PC-3 (cell line): Measurements from ENCODE around the gene FANCL. TPM values are rescaled to one million over a fixed set of nuclear protein-coding genes. Genes with fewer than 3 reads are reported as not detected.

Experiments
- ATAC-seq: fragments of 200-7000 bp; cut with Tn5 transposase; 2 replicates; pipeline ENCODE4 v1.9.1; 2020; ENCODE audit warnings: mild to moderate bottlenecking, moderate library complexity
- BruUV-seq: library from RNA; stranded (reverse); fragments of 400-500 nt; replicated peaks from 2 replicates; lab custom pipeline; 2021; lab: Mats Ljungman, UMichigan
- CTCF ChIA-PET: fragments of 300-600 bp; sonication (Branson Sonifier 250); formaldehyde crosslinking; loops from one replicate; lab custom pipeline; 2022; ENCODE audit warnings: antibody characterized with exemption; lab: Charles Lee
- POLR2A ChIA-PET: fragments of 300-600 bp; sonication (Branson Sonifier 250); formaldehyde crosslinking; loops from one replicate; lab custom pipeline; 2022; ENCODE audit warnings: antibody characterized with exemption; ENCODE audit not compliant: unreplicated experiment; lab: Charles Lee
- DNase-seq: peaks from one replicate; pipeline ENCODE4 v3.0.0-alpha.2; 2015
- H2AFZ ChIP-seq: fragments of 300-600 bp; sonication (generic); 2 replicates; pipeline ENCODE4 v1.6.0; 2016; ENCODE audit warnings: antibody characterized with exemption, low read length
- H3F3A ChIP-seq: fragments of 300-600 bp; sonication (generic); one replicate; pipeline ENCODE4 v1.6.0; 2017; ENCODE audit warnings: antibody characterized with exemption, low read length, control low read depth, mild to moderate bottlenecking; ENCODE audit not compliant: unreplicated experiment
- H3K27ac ChIP-seq: fragments of 300-600 bp; sonication (generic); 2 replicates; pipeline ENCODE4 v1.5.1; 2016; ENCODE audit warnings: mild to moderate bottlenecking, low read length
- H3K27me3 ChIP-seq: fragments of 300-600 bp; sonication (generic); 2 replicates; pipeline ENCODE4 v1.6.1; 2016; ENCODE audit warnings: low read length, mixed read lengths
- H3K36me3 ChIP-seq: fragments of 300-600 bp; sonication (generic); 2 replicates; pipeline ENCODE4 v1.6.1; 2016; ENCODE audit warnings: low read depth, mixed run types, low read length, mixed read lengths
- H3K4me1 ChIP-seq: fragments of 300-600 bp; sonication (generic); 2 replicates; pipeline ENCODE4 v1.5.1; 2016; ENCODE audit warnings: low read length; ENCODE audit not compliant: insufficient read depth
- H3K4me2 ChIP-seq: fragments of 300-600 bp; sonication (generic); 2 replicates; pipeline ENCODE4 v1.6.0; 2016; ENCODE audit warnings: low read length
- H3K4me3 ChIP-seq: fragments of 300-600 bp; sonication (generic); 2 replicates; pipeline ENCODE4 v1.5.1; 2016; ENCODE audit warnings: mild to moderate bottlenecking, low read length, mixed read lengths
- H3K79me2 ChIP-seq: fragments of 300-600 bp; sonication (generic); 2 replicates; pipeline ENCODE4 v1.6.1; 2017; ENCODE audit warnings: low read length, mixed read lengths
- H3K9ac ChIP-seq: fragments of 300-600 bp; sonication (generic); 2 replicates; pipeline ENCODE4 v1.6.0; 2016; ENCODE audit warnings: mild to moderate bottlenecking, low read length
- H3K9me2 ChIP-seq: fragments of 300-600 bp; sonication (generic); replicated peaks from 2 replicates; pipeline ENCODE4 v1.6.1; 2016; ENCODE audit warnings: mixed run types, low read length, mixed read lengths
- H3K9me3 ChIP-seq: fragments of 300-600 bp; sonication (generic); 2 replicates; pipeline ENCODE4 v1.6.1; 2016; ENCODE audit warnings: low read length, mixed read lengths
- H4K20me1 ChIP-seq: fragments of 300-600 bp; sonication (generic); 2 replicates; pipeline ENCODE4 v1.6.1; 2016; ENCODE audit warnings: low read length, mixed read lengths
- EZH2 ChIP-seq: fragments of 300-600 bp; sonication (generic); IDR thresholded peaks from one replicate; pipeline ENCODE4 v1.6.1; 2017; ENCODE audit warnings: antibody characterized with exemption, mild to moderate bottlenecking, low read length; ENCODE audit not compliant: unreplicated experiment
- EZH2phosphoT487 ChIP-seq: fragments of 300-600 bp; sonication (generic); IDR thresholded peaks from 2 replicates; pipeline ENCODE4 v1.6.1; 2018; ENCODE audit warnings: mild to moderate bottlenecking, antibody characterized with exemption, low read length, borderline replicate concordance
- intact Hi-C: fragments of 100-400 bp; cut with micrococcal nuclease; formaldehyde crosslinking; loops from 2 replicates; pipeline ENCODE4 v1.9.0; 2023
- total RNA-seq: library from RNA; depleted of rRNA; stranded (reverse); fragments of >200 nt; gene quantifications from 2 replicates; pipeline ENCODE4 v1.2.3, GENCODE V29; 2014
- TF ChIP-seq, protein P1 (sequence below): fragments of 300-600 bp; sonication (generic); conservative IDR thresholded peaks from 2 replicates; pipeline ENCODE4 v1.5.1; 2017; ENCODE audit warnings: antibody characterized with exemption, low read depth, mild to moderate bottlenecking, low read length

Gene FANCL
- total RNA-seq, 1 experiment from 2014 or later: 18.0 TPM

DNA sequence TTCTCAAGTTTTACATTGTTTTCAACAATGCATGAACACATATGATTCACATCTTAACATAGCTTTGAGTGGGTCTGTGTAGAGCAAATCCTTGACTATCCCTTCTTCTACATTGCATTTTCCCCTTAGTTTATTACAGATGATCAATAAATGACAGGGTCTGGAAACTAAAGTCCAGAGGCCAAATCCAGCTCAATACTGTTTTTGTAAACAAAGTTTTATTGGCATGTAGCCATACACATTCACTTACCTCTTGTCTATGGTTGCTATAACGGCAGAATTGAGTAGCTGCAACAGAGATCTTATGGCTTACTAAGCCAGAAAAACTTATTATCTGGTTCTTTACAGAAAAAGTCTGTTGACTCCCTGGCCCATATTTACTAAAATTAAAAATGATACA, 12.8 kb downstream of the FANCL start:
- H2AFZ ChIP-seq: no peak overlapping the region
- H4K20me1 ChIP-seq: peaks cover 4% of the 10 kb centered on the region; the same call in 1 of the 2 replicates
- ChIA-PET POLR2A (no interaction called here), CTCF (no interaction called here)
- H3K27ac ChIP-seq: no peak overlapping the region
- H3K4me1 ChIP-seq: no peaks in the 10 kb centered on the region
- no peak overlapping the region for H3K4me2 ChIP-seq
- H3K79me2 ChIP-seq: peaks cover 34% of the 10 kb centered on the region
- H3K9me3 ChIP-seq: no peaks in the 10 kb centered on the region
- H3K4me3 ChIP-seq: no peak overlapping the region
- BruUV-seq: no TSS peak
- H3F3A ChIP-seq: no peaks in the 10 kb centered on the region
- ATAC-seq (no peak), DNase-seq (no peak)
- TF ChIP-seq EZH2 (no peak), EZH2phosphoT487 (no peak)
- TF ChIP-seq, protein P1, sequence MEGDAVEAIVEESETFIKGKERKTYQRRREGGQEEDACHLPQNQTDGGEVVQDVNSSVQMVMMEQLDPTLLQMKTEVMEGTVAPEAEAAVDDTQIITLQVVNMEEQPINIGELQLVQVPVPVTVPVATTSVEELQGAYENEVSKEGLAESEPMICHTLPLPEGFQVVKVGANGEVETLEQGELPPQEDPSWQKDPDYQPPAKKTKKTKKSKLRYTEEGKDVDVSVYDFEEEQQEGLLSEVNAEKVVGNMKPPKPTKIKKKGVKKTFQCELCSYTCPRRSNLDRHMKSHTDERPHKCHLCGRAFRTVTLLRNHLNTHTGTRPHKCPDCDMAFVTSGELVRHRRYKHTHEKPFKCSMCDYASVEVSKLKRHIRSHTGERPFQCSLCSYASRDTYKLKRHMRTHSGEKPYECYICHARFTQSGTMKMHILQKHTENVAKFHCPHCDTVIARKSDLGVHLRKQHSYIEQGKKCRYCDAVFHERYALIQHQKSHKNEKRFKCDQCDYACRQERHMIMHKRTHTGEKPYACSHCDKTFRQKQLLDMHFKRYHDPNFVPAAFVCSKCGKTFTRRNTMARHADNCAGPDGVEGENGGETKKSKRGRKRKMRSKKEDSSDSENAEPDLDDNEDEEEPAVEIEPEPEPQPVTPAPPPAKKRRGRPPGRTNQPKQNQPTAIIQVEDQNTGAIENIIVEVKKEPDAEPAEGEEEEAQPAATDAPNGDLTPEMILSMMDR: no peak
- no peak overlapping the region for H3K9ac ChIP-seq
- H3K9me2 ChIP-seq: no peaks in the 10 kb centered on the region
- H3K36me3 ChIP-seq: peaks cover 6% of the 10 kb centered on the region; the same call in 1 of the 2 replicates
- no peaks in the 10 kb centered on the region for H3K27me3 ChIP-seq
- intact Hi-C loops: no loop called here

DNA sequence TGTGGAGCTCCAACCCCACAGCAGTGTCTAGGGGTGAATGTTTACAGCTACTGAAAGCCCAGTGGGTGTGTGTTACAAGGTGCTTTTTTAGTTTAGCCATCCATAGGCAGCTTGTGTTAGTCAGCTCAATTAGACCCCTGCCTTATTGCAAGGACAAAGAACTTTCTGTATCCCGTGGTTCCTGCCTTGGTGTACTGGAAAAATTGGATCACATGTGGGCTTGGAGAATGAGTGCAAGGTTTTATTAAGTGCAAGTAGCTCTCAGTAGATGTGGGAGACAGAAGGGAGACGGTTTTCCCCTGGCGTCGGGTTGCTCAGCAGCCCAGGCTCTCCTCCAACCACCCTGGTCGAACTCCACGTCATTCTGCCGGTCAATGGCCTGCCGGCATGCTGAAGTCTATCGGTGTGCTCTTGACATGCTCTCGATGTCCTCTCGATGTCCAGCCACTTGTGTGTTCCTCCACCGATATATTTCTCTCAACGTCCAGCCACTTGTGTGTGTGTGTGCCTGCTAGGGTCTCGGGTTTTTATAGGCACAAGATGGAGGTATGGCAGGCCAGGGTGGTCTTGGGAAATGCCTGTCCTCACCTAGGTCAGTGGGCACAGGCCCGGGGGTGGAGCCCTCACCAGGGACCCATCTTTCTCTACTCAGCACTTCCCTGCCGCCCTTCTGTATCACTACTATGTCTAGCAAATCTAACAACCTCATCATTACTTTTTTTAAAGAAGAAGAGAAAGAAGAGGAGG, 13.8 kb downstream of the FANCL start:
- TF ChIP-seq, protein P1: no peak
- TF ChIP-seq EZH2phosphoT487: no peak
- no peak for TF ChIP-seq EZH2
- CTCF ChIA-PET: no interaction called here
- DNase-seq (no peak), ATAC-seq (no peak)
- Histone ChIP-seq H3K9me3 (no peaks in the 10 kb centered on the region), H4K20me1 (peaks cover 4% of the 10 kb centered on the region; the same call in 1 of the 2 replicates), H3K9ac (no peak overlapping the region), H3K27me3 (no peaks in the 10 kb centered on the region), H2AFZ (no peak overlapping the region), H3K4me3 (no peak overlapping the region), H3K36me3 (peaks cover 6% of the 10 kb centered on the region; the same call in 1 of the 2 replicates), H3K4me2 (no peak overlapping the region), H3K4me1 (no peaks in the 10 kb centered on the region), H3K27ac (no peak overlapping the region), H3F3A (no peaks in the 10 kb centered on the region), H3K9me2 (no peaks in the 10 kb centered on the region), H3K79me2 (peaks cover 25% of the 10 kb centered on the region)
- BruUV-seq: no TSS peak
- intact Hi-C loops: no loop called here
- POLR2A ChIA-PET: no interaction called here

DNA sequence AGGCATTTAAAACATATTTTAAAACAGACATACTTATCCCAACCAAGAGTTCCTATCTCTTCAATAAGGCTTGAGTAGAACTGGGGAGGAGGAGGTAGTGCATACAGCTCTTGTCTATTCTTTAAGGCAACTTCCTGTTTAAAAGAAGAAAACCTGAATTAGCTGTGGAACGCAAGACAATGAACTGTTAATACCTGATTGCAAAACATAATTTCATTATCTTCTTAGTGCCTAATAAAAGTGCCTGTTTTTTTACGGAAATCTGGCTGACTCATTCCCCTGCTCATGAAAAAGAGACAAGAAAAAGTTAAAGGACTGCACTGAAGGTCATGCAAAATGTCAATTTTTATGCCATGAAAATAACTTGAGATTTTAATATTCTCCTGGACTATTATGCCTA, 19.2 kb downstream of the FANCL start:
- no peak overlapping the region for H3K4me3 ChIP-seq
- TF ChIP-seq EZH2phosphoT487: no peak
- TF ChIP-seq, protein P1: no peak
- TF ChIP-seq EZH2: no peak
- no peak for ATAC-seq
- intact Hi-C loops: no loop called here
- BruUV-seq: no TSS peak
- no peaks in the 10 kb centered on the region for H3K79me2 ChIP-seq
- no peak overlapping the region for H3K9ac ChIP-seq
- no peak overlapping the region for H3K4me2 ChIP-seq
- no peaks in the 10 kb centered on the region for H4K20me1 ChIP-seq
- no peaks in the 10 kb centered on the region for H3K27me3 ChIP-seq
- no peaks in the 10 kb centered on the region for H3K9me2 ChIP-seq
- H3F3A ChIP-seq: no peaks in the 10 kb centered on the region
- ChIA-PET POLR2A (interaction anchor here (0.6 kb wide), 1 partner anchor 51 kb away, joined by 4 read pairs; no protein-coding TSS in a partner anchor), CTCF (no interaction called here)
- H3K27ac ChIP-seq: no peak overlapping the region
- no peak for DNase-seq
- 0 out of 2 replicates have a peak, but pooled peaks cover 8% of the 10 kb centered on the region for H3K36me3 ChIP-seq
- no peak overlapping the region for H2AFZ ChIP-seq
- H3K9me3 ChIP-seq: no peaks in the 10 kb centered on the region
- H3K4me1 ChIP-seq: no peaks in the 10 kb centered on the region
